ENCODE data around the gene ACOXL.

The ACOXL gene

DNA sequence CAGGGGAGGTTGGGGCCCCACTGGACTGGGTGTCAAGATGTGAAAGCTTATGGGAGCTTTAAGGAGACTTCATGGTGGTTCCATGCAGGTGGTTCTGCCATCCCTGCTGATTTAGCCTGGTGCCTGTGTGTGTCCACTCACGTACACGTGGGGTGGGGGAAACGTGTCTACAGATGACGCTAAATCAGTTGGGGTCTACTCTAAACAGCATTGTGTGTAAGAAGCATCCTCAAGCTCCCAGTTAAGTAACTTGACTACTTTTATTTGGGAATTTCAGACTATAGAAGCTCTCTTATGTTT, 435.4 kb downstream of the ACOXL start:
- Histone ChIP-seq H3F3A (ENCODE audit: insufficient read depth) (peaks cover 2% of the 10 kb centered on the region; the same call in 1 of the 2 replicates), H4K20me1 (ENCODE audit: low read depth, low read length) (no peaks in the 10 kb centered on the region), H3K36me3 (ENCODE audit: low read length) (no peaks in the 10 kb centered on the region), H3K79me2 (ENCODE audit: insufficient read depth, low read length) (no peaks in the 10 kb centered on the region), H3K4me2 (ENCODE audit: low read depth, low read length, poor library complexity, severe bottlenecking) (no peak overlapping the region), H3K9me3 (ENCODE audit: insufficient read depth, low read length) (no peaks in the 10 kb centered on the region), H3K27me3 (ENCODE audit: low read length) (no peaks in the 10 kb centered on the region), H2AFZ (ENCODE audit: low read depth, low read length, severe bottlenecking) (no peak overlapping the region), H3K4me3 (ENCODE audit: insufficient read depth, low read length, poor library complexity, severe bottlenecking) (no peak overlapping the region), H3K9me2 (replicated peaks; ENCODE audit: insufficient read depth, low read length) (no peaks in the 10 kb centered on the region), H3K9ac (ENCODE audit: low read length) (no peak overlapping the region), H3K27ac (ENCODE audit: low read depth, low read length) (no peak overlapping the region)
- no peak for TF ChIP-seq EZH2phosphoT487 (conservative IDR thresholded peaks at IDR 0.05; ENCODE audit: low read length)
- TF ChIP-seq, protein P1, sequence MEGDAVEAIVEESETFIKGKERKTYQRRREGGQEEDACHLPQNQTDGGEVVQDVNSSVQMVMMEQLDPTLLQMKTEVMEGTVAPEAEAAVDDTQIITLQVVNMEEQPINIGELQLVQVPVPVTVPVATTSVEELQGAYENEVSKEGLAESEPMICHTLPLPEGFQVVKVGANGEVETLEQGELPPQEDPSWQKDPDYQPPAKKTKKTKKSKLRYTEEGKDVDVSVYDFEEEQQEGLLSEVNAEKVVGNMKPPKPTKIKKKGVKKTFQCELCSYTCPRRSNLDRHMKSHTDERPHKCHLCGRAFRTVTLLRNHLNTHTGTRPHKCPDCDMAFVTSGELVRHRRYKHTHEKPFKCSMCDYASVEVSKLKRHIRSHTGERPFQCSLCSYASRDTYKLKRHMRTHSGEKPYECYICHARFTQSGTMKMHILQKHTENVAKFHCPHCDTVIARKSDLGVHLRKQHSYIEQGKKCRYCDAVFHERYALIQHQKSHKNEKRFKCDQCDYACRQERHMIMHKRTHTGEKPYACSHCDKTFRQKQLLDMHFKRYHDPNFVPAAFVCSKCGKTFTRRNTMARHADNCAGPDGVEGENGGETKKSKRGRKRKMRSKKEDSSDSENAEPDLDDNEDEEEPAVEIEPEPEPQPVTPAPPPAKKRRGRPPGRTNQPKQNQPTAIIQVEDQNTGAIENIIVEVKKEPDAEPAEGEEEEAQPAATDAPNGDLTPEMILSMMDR (IDR thresholded peaks at IDR 0.05; ENCODE audit: insufficient read depth, low read length, poor library complexity, severe bottlenecking), result no peak
